ENCODE data around the gene B3GAT3.

DNA sequence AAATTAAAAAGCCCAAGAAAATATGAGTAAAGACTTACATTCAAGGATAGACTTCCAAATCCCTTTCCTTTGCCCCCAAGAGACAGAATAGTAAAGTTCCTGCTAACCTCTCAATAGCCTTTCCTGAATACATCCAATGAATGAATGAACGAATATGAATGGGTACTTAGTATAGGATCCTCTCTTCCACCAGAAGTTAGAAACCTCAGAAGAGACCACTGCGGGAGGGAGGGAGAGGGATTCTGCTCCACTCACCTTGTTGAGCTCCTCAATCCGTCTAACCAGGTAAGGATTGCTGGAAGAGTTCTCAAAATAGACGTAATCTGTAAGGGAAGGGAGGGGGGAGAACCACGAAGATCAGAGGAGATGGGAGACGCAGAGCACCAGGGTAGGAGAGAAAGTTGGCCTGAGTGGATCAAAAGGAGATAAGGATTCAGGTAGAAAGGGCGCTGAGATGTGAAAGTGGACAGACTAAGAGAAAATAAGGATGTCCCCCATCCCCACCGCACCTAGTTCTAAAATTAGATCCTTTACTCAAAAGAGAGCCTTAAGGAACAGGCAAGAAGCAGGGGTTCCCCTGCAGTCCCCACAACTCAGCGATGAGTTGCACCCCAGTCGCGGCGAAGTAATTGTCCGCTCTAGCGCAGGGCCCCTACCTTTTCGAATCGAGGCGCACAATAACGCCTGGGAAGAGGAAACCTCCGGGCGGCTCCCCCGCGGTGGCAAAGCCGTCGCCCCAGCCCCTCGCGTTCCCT, 21.2 kb downstream of the B3GAT3 start:
- TF ChIP-seq MXI1 (conservative IDR thresholded peaks at IDR 0.05; ENCODE audit: poor library complexity, severe bottlenecking) = no peak
- no peak for TF ChIP-seq POLR2AphosphoS5 (IDR thresholded peaks at IDR 0.05)
- TF ChIP-seq CTCF (IDR thresholded peaks at IDR 0.05; ENCODE audit: poor library complexity, severe bottlenecking) = no peak
